Type B pancreatic cell (in vitro differentiated cells): ENCODE data around the gene NPIPA8. TPM values are rescaled to one million over a fixed set of nuclear protein-coding genes. Genes with fewer than 3 reads are reported as not detected.
"Not testable (repeated sequence)": the region's sequence is repeated elsewhere in the genome, so short reads cannot be mapped to it uniquely, and the experiment has no call there.

Experiments used
- DNase-seq: peaks from one replicate; pipeline ENCODE4 v3.0.0; 2021; ENCODE audit warnings: mixed read lengths; ENCODE audit not compliant: unreplicated experiment; ENCODE audit errors: extremely low spot score
- H3K27ac Mint-ChIP-seq: 2 replicates; pipeline ENCODE4 v1.8.0; 2021; ENCODE audit warnings: mild to moderate bottlenecking, mixed read lengths
- H3K27me3 Mint-ChIP-seq: 2 replicates; pipeline ENCODE4 v1.8.0; 2021; ENCODE audit warnings: mixed read lengths
- H3K36me3 Mint-ChIP-seq: 2 replicates; pipeline ENCODE4 v1.8.0; 2021; ENCODE audit warnings: mixed read lengths
- H3K4me1 Mint-ChIP-seq: one replicate; pipeline ENCODE4 v1.8.0; 2021; ENCODE audit warnings: mixed read lengths; ENCODE audit not compliant: unreplicated experiment
- H3K4me3 Mint-ChIP-seq: 2 replicates; pipeline ENCODE4 v1.8.0; 2021; ENCODE audit warnings: mild to moderate bottlenecking, mixed read lengths
- H3K9me3 Mint-ChIP-seq: 2 replicates; pipeline ENCODE4 v1.8.0; 2021; ENCODE audit warnings: mixed read lengths
- microRNA-seq: library from miRNA; unstranded; fragments of <30 nt; microRNA quantifications from one replicate; pipeline ENCODE4, GENCODE V29; 2020
- total RNA-seq: library from RNA; stranded (reverse); gene quantifications from 2 replicates; pipeline ENCODE4 v1.2.1, GENCODE V29; 2021; ENCODE audit warnings: low replicate concordance

Gene NPIPA8
- total RNA-seq, 1 donor from 2014 or later = 0.31 TPM

GRCh38 chr16:18303059-18303706 lies 33.4 kb downstream of the NPIPA8 start:
- DNase-seq, H3K27me3 Mint-ChIP-seq, H3K27ac Mint-ChIP-seq, H3K4me3 Mint-ChIP-seq, H3K9me3 Mint-ChIP-seq, H3K4me1 Mint-ChIP-seq, H3K36me3 Mint-ChIP-seq: not testable (repeated sequence)

GRCh38 chr16:18297714-18298113 lies 38.8 kb downstream of the NPIPA8 start:
- not testable (repeated sequence) for H3K36me3 Mint-ChIP-seq, H3K27me3 Mint-ChIP-seq, DNase-seq, H3K4me3 Mint-ChIP-seq, H3K27ac Mint-ChIP-seq, H3K9me3 Mint-ChIP-seq, H3K4me1 Mint-ChIP-seq

- not testable (repeated sequence) for H3K9me3 Mint-ChIP-seq, DNase-seq, H3K36me3 Mint-ChIP-seq, H3K27me3 Mint-ChIP-seq, H3K4me3 Mint-ChIP-seq, H3K27ac Mint-ChIP-seq, H3K4me1 Mint-ChIP-seq
Observed at GRCh38 chr16:18296931-18297330, 39.6 kb downstream of the NPIPA8 start.

- not testable (repeated sequence) for H3K4me1 Mint-ChIP-seq, H3K27me3 Mint-ChIP-seq, DNase-seq, H3K27ac Mint-ChIP-seq, H3K9me3 Mint-ChIP-seq, H3K4me3 Mint-ChIP-seq, H3K36me3 Mint-ChIP-seq
Observed at GRCh38 chr16:18294371-18294770, 42.2 kb downstream of the NPIPA8 start.

GRCh38 chr16:18293337-18293956 lies 43.1 kb downstream of the NPIPA8 start:
- H3K27ac Mint-ChIP-seq, H3K36me3 Mint-ChIP-seq, H3K4me1 Mint-ChIP-seq, H3K9me3 Mint-ChIP-seq, H3K27me3 Mint-ChIP-seq, H3K4me3 Mint-ChIP-seq, DNase-seq: not testable (repeated sequence)

GRCh38 chr16:18290959-18291358 lies 45.6 kb downstream of the NPIPA8 start:
- not testable (repeated sequence) for H3K27ac Mint-ChIP-seq, H3K4me1 Mint-ChIP-seq, H3K9me3 Mint-ChIP-seq, H3K27me3 Mint-ChIP-seq, H3K36me3 Mint-ChIP-seq, H3K4me3 Mint-ChIP-seq, DNase-seq

GRCh38 chr16:18286342-18286741 lies 50.2 kb downstream of the NPIPA8 start:
- not testable (repeated sequence) for H3K27ac Mint-ChIP-seq, H3K9me3 Mint-ChIP-seq, H3K4me1 Mint-ChIP-seq, H3K27me3 Mint-ChIP-seq, DNase-seq, H3K36me3 Mint-ChIP-seq, H3K4me3 Mint-ChIP-seq

- not testable (repeated sequence) for H3K4me3 Mint-ChIP-seq, DNase-seq, H3K9me3 Mint-ChIP-seq, H3K27me3 Mint-ChIP-seq, H3K27ac Mint-ChIP-seq, H3K4me1 Mint-ChIP-seq, H3K36me3 Mint-ChIP-seq
Observed at GRCh38 chr16:18280319-18280718, 56.2 kb downstream of the NPIPA8 start.

- not testable (repeated sequence) for H3K36me3 Mint-ChIP-seq, H3K27me3 Mint-ChIP-seq, H3K27ac Mint-ChIP-seq, H3K9me3 Mint-ChIP-seq, H3K4me1 Mint-ChIP-seq, DNase-seq, H3K4me3 Mint-ChIP-seq
Observed at GRCh38 chr16:18276756-18277155, 59.8 kb downstream of the NPIPA8 start.

- not testable (repeated sequence) for DNase-seq, H3K36me3 Mint-ChIP-seq
Observed at GRCh38 chr16:18270171-18270570, 66.4 kb downstream of the NPIPA8 start.

More at GRCh38 chr16:18270171-18270570, 66.4 kb downstream of the NPIPA8 start:
- H3K27me3 Mint-ChIP-seq, H3K27ac Mint-ChIP-seq, H3K4me3 Mint-ChIP-seq, H3K4me1 Mint-ChIP-seq, H3K9me3 Mint-ChIP-seq: not testable (repeated sequence)

Small RNAs within 50 kb of the gene (microRNA-seq; reads per million reads assigned to microRNA genes)
- not detected for gene MIR6511A4
- gene MIR6770-3 = not detected

Other genes with a start within 250 kb of the NPIPA8 start
- gene NOMO2, start 225.4 kb upstream of the NPIPA8 start, total RNA-seq = 90.5 and 98.8 TPM in 2 replicates